Activated CD4-positive, alpha-beta memory T cell treated with anti-CD3 and anti-CD28 coated beads, Interleukin-2, amount 10 ng/mL, durations not matched to agents 7 days and 5 days (primary cell): Measurements from ENCODE around the gene MYOM1. TPM values are rescaled to one million over a fixed set of nuclear protein-coding genes. Genes with fewer than 3 reads are reported as not detected.
"Not testable (repeated sequence)": the region's sequence is repeated elsewhere in the genome, so short reads cannot be mapped to it uniquely, and the experiment has no call there.

Experiments used
- CTCF ChIA-PET: fragments of 350-600 bp; sonication (Branson Sonifier 250); formaldehyde crosslinking; loops from one replicate; lab custom pipeline; 2021; ENCODE audit warnings: antibody characterized with exemption, inconsistent platforms; lab: Charles Lee
- POLR2A ChIA-PET: fragments of 350-600 bp; sonication (Branson Sonifier 250); formaldehyde crosslinking; loops from one replicate; lab custom pipeline; 2021; ENCODE audit warnings: antibody characterized with exemption; lab: Charles Lee
- DNase-seq: peaks from one replicate; pipeline ENCODE4 v3.0.0-alpha.2; 2020
- H3K27ac Mint-ChIP-seq: one replicate; pipeline ENCODE4 v1.8.0; 2021; ENCODE audit warnings: mild to moderate bottlenecking, mixed read lengths
- H3K27me3 Mint-ChIP-seq: one replicate; pipeline ENCODE4 v1.8.0; 2021; ENCODE audit warnings: mixed read lengths
- H3K36me3 Mint-ChIP-seq: one replicate; pipeline ENCODE4 v1.8.0; 2021; ENCODE audit warnings: low read depth, mixed read lengths
- H3K4me1 Mint-ChIP-seq: one replicate; pipeline ENCODE4 v1.8.0; 2021; ENCODE audit warnings: mixed read lengths
- H3K4me3 Mint-ChIP-seq: one replicate; pipeline ENCODE4 v1.8.0; 2021; ENCODE audit warnings: mild to moderate bottlenecking, mixed read lengths
- H3K9me3 Mint-ChIP-seq: one replicate; pipeline ENCODE4 v1.8.0; 2021; ENCODE audit warnings: mixed read lengths
- total RNA-seq, 2 experiments: library from RNA; stranded (reverse); gene quantifications; one replicate each; pipeline ENCODE4 v1.2.3, GENCODE V29; 2021

Gene MYOM1
- total RNA-seq, 2 experiments from 2014 or later, result 1.7 to 2.4 TPM

GRCh38 chr18:3029215-3029952 is 190.4 kb downstream of the MYOM1 start:
- ChIA-PET CTCF (interaction anchor here (1.3 kb wide), 1 partner anchor 34 kb away, joined by 5 read pairs; no protein-coding TSS in a partner anchor), POLR2A (interaction anchor here (1.2 kb wide), 1 partner anchor 31 kb away, joined by 3 read pairs; no protein-coding TSS in a partner anchor)
- H3K27me3 Mint-ChIP-seq, result peaks cover 2% of the 10 kb centered on the region

GRCh38 chr18:3028115-3028514 is 191.7 kb downstream of the MYOM1 start:
- CTCF ChIA-PET, DNase-seq, H3K27me3 Mint-ChIP-seq, POLR2A ChIA-PET, H3K27ac Mint-ChIP-seq, H3K9me3 Mint-ChIP-seq, H3K4me1 Mint-ChIP-seq, H3K36me3 Mint-ChIP-seq, H3K4me3 Mint-ChIP-seq: not testable (repeated sequence)

More at GRCh38 chr18:3029215-3029952, 190.4 kb downstream of the MYOM1 start:
- H3K9me3 Mint-ChIP-seq, result no peaks in the 10 kb centered on the region
- no peak overlapping the region for H3K4me3 Mint-ChIP-seq
- no peak for DNase-seq
- H3K4me1 Mint-ChIP-seq, result no peaks in the 10 kb centered on the region
- H3K27ac Mint-ChIP-seq, result no peak overlapping the region
- H3K36me3 Mint-ChIP-seq, result no peaks in the 10 kb centered on the region

- Mint-ChIP-seq H3K36me3 (peaks cover 2% of the 10 kb centered on the region), H3K27ac (no peak overlapping the region), H3K9me3 (peaks cover 4% of the 10 kb centered on the region), H3K27me3 (no peaks in the 10 kb centered on the region), H3K4me3 (no peak overlapping the region), H3K4me1 (no peaks in the 10 kb centered on the region)
- ChIA-PET CTCF (no interaction called here), POLR2A (no interaction called here)
- DNase-seq, result no peak
These were observed 192.3 kb downstream of the MYOM1 start for GRCh38 chr18:3027370-3027891.

GRCh38 chr18:3025544-3025943 is 194.2 kb downstream of the MYOM1 start:
- DNase-seq, result no peak
- Mint-ChIP-seq H3K36me3 (peaks cover 2% of the 10 kb centered on the region), H3K27me3 (peaks cover 1% of the 10 kb centered on the region), H3K4me3 (no peak overlapping the region), H3K27ac (no peak overlapping the region), H3K4me1 (no peaks in the 10 kb centered on the region), H3K9me3 (peaks cover 4% of the 10 kb centered on the region)
- CTCF ChIA-PET, result interaction anchor here (1.4 kb wide), 1 partner anchor 38 kb away, joined by 4 read pairs; no protein-coding TSS in a partner anchor
- POLR2A ChIA-PET, result no interaction called here

- H3K27ac Mint-ChIP-seq, DNase-seq, POLR2A ChIA-PET, H3K4me3 Mint-ChIP-seq, H3K36me3 Mint-ChIP-seq, H3K27me3 Mint-ChIP-seq, H3K4me1 Mint-ChIP-seq, H3K9me3 Mint-ChIP-seq: not testable (repeated sequence)
- CTCF ChIA-PET, result interaction anchor here (1.0 to 1.6 kb wide), 2 partner anchors 29 to 39 kb away, joined by 5 read pairs; no protein-coding TSS in a partner anchor
These were observed 196.2 kb downstream of the MYOM1 start for GRCh38 chr18:3023603-3024002.

Other genes with a start within 250 kb of the MYOM1 start
- gene LPIN2, start 206.8 kb downstream of the MYOM1 start, total RNA-seq, result 10 to 100 TPM; 78.4 to 79.6 TPM
- 1,000 to 10,000 TPM; 1,118 to 1,119 TPM for gene MYL12A, start 27.8 kb upstream of the MYOM1 start, total RNA-seq
- gene MYL12B, start 42.2 kb upstream of the MYOM1 start, total RNA-seq, result 100 to 1,000 TPM; 371 to 378 TPM
- 10 to 100 TPM; 23.3 to 24.7 TPM for gene TGIF1, start 230.2 kb upstream of the MYOM1 start, total RNA-seq